ENCODE measurements around the gene ARID1B.

ARID1B gene

DNA sequence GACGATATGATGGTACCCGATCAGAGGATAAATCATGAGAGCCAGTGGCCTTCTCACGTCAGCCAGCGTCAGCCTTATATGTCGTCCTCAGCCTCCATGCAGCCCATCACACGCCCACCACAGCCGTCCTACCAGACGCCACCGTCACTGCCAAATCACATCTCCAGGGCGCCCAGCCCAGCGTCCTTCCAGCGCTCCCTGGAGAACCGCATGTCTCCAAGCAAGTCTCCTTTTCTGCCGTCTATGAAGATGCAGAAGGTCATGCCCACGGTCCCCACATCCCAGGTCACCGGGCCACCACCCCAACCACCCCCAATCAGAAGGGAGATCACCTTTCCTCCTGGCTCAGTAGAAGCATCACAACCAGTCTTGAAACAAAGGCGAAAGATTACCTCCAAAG, 423.9 kb downstream of the ARID1B start:
- no peak for DNase-seq

DNA sequence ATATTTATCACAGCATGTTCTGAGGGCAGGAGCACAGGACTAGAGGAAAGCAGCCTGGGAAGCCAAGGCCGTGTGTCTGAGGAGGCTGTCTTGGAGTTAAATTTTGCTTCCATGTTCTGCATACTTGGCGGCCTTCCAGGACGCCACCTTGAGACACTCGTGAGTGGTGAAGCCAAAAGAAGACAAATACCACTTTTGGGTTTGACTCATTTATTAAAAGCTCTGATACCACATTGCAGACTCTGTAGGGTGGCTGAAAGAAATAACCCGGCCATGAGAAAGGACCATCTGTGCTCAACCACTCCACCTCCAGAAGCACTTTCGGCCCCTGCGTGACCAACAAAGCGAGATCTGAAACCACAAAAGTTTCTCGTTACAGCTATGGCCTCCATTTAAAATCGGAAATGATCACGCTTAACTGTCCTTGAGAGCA, 426.1 kb downstream of the ARID1B start:
- DNase-seq: no peak

DNA sequence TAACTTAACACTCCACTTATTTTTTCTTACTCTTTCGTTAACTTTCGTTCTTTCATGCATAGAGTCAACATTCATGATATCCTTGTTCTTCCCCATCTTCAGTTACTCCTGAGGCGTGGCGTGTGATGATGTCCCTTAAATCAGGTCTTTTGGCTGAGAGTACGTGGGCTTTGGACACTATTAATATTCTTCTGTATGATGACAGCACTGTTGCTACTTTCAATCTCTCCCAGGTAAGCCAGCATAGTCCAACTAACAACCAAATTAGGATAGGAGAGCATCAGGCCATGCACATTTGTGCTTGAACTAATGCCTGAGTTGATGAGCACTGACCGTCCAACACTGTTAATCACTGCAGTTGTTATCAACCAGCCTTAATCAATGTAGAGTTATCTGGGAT, 426.6 kb downstream of the ARID1B start:
- no peak for DNase-seq

DNA sequence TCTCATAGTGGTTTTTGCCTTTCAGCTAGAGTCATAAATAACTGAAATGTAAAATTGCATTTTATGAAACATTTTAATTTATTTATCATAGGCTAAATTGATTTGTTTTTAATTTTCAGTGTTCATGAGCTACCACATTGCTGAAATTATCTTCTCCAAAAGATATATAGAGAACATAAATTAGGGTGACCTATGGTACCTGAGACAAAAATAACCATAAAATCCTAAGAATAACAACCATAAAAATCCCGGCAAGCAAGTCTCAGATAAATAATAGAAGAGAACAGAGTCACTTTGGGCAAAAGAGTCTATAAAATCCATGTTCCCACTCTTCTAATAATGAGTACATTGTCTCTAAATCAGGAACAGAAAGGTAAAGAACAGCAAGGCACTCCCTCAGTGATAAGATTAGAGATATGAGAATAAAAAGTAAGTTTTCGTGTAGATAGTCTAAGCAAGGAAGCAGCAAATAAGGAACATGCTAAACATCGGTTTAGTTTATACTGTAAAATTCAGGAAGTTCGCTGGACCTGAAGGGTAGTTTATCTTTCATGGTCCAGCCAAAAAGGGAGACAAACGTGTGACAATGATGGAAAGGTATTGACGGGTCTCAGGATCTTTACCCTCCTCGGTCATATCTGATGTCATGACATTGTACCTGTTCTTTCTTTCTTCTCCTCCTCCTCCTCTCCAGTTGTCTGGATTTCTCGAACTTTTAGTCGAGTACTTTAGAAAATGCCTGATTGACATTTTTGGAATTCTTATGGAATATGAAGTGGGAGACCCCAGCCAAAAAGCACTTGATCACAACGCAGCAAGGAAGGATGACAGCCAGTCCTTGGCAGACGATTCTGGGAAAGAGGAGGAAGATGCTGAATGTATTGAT, 428.5 kb downstream of the ARID1B start:
- DNase-seq: no peak

DNA sequence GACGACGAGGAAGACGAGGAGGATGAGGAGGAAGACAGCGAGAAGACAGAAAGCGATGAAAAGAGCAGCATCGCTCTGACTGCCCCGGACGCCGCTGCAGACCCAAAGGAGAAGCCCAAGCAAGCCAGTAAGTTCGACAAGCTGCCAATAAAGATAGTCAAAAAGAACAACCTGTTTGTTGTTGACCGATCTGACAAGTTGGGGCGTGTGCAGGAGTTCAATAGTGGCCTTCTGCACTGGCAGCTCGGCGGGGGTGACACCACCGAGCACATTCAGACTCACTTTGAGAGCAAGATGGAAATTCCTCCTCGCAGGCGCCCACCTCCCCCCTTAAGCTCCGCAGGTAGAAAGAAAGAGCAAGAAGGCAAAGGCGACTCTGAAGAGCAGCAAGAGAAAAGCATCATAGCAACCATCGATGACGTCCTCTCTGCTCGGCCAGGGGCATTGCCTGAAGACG, 429.2 kb downstream of the ARID1B start:
- DNase-seq: no peak

DNA sequence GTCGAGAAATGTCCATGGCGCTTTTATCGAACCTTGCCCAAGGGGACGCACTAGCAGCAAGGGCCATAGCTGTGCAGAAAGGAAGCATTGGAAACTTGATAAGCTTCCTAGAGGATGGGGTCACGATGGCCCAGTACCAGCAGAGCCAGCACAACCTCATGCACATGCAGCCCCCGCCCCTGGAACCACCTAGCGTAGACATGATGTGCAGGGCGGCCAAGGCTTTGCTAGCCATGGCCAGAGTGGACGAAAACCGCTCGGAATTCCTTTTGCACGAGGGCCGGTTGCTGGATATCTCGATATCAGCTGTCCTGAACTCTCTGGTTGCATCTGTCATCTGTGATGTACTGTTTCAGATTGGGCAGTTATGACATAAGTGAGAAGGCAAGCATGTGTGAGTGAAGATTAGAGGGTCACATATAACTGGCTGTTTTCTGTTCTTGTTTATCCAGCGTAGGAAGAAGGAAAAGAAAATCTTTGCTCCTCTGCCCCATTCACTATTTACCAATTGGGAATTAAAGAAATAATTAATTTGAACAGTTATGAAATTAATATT, 430.4 kb downstream of the ARID1B start:
- no peak for DNase-seq

DNA sequence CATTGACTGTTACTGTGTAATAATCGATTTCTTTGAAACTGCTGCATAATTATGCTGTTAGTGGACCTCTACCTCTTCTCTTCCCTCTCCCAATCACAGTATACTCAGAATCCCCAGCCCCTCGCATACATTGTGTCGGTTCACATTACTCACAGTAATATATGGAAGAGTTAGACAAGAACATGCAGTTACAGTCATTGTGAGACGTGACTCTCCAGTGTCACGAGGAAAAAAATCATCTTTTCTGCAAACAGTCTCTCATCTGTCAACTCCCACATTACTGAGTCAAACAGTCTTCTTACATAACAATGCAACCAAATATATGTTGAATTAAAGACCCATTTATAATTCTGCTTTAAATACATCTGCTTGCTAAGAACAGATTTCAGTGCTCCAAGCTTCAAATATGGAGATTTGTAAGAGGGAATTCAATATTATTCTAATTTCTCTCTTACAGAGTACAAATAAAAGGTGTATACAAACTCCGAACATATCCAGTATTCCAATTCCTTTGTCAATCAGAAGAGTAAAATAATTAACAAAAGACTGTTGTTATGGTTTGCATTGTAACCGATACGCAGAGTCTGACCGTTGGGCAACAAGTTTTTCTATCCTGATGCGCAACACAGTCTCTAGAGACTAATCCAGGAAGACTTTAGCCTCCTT, 432.8 kb downstream of the ARID1B start:
- no peak for DNase-seq

DNA sequence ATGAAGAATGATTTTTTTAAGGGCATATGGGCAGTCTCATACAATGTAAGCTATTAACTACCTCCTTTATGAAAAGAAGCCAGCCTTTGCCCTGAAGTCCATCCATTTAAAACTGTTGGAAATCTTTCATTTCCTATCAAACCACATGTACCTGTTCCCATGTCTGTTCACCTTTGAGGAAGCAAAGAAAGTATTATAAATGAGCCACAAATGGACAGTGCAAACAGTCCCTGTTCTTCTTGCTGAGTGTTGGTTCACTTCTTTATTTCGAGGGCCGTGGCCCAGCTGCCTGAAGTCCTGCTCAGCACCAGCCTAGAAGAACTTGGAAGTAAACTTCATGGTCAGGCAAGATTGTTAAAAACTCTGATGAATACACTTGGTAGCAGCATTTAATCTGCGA, 433.8 kb downstream of the ARID1B start:
- DNase-seq: no peak

DNA sequence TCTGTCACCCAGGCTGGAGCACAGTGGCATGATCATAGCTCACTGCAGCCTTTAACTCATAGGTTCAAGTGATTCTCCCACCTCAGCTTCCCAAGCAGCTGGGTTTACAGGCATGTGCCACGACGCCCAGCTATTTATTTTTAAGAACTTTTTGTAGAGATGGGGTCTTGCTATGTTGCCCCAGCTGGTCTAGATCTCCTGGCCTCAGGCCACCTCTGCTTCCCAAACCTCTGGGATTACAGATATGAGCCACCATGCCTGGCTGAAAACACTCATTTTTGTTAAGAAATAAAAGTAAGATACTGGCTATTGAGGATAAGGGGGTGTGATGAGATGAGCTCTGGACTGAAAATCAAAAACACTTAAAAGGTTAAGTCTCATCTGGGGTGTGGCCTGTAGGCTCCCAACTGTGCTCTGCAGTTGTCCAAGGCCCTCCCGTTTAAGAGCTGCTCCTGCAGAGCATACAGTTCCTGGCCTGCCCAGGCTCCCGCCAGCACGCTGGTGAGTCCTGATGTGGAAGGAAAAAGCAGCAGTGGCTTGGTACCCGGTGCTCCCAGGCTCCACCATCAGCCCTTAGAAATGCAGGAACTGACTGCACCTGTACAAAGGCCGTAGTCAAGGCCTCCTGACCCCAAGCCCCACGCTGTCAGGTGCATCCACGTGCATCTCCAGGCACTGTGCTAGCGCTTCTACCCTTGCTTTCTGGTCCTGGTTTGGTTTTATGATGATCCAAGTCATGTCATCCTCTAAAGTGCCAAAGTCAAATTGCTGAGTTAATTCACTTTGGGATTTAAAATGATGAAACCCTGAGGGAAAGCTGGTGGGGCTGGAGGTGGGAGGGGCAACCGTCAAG, 434.7 kb downstream of the ARID1B start:
- no peak for DNase-seq

DNA sequence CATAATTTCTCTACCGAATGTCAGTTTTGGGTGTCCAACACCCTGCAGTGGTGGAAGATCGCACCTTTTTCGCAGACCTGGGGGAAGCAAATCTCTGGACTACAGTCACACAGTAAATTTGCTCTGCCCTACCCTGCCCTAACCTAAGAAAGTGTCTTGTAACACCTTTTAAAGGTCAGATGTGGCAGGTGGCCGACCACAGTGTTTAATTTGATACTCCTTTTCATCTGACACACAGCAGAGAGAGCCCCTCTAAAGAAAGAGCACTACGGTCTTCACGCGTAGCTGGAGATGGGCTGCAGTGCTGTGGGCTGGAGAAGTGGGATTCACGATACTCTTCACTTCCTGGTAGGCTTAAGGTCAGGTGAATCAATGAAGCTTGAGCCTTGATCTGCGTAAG, 436.2 kb downstream of the ARID1B start:
- DNase-seq: no peak

DNA sequence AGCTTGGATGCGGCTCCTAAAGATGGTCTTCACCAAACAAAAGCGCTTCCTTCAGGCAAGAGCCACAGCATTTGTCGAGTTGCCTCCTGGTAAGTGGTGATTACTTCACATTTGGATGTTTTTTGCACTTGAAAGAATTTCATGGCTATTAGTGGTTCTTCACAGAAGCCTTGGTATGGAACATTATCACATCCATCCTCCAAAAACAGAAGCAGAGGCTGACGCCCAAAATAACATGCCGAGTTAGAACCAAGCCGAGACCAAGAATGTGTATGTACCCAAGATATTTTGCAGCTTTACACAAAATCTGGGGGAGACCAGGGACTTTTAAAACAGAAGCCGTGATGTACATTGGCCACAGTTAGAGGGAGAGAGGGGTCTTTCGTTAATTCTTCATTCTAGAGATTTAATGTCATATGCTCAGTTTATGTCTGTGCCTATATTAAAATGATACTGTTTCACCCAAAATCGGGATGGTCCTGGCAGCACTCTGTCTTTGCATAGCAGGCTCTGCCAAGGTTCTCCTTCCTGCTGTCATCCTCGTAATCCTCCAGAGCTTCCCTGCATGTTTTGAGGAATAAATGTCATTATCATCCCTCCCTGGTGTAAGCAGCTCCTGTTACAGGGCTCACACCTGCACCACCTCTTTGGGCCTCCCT, 436.9 kb downstream of the ARID1B start:
- DNase-seq: no peak

DNA sequence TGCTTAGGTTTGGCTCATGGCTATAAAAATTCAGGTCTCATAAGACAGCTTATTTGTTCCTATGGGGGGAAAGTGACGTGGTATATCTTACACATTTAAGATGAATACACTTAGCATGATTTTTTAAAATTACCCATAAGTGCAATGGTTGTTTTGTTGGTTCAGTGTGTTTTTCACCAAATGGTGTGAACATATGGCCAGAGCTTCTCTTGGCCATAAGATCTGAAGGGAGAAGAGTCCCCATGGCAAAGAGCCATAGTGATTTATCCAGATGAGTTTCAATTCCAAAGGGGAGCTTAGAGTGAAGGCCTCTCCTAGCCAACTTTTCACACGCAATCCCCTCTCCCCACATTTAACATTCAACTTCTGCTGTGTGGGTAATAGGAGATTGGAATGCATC, 438.5 kb downstream of the ARID1B start:
- no peak for DNase-seq

DNA sequence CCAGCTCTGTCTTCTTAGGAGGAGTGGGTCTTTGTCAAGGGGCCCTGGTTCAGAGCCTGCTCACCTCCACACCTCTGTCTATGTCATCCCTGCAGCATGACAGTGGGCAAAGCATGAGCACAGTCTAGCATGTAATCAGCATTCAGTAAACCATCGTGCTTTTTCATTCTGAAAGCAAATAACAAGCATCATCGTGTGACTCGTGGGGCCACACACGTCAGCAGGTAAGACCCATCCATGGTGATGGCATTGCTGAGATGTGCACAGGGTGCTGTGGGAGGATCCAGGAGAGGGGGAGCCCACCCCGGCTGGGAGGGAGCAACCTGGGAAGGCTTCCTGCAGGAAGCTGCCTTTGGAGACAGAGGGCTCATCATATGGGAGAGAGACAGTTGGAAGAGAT, 439.4 kb downstream of the ARID1B start:
- no peak for DNase-seq

DNA sequence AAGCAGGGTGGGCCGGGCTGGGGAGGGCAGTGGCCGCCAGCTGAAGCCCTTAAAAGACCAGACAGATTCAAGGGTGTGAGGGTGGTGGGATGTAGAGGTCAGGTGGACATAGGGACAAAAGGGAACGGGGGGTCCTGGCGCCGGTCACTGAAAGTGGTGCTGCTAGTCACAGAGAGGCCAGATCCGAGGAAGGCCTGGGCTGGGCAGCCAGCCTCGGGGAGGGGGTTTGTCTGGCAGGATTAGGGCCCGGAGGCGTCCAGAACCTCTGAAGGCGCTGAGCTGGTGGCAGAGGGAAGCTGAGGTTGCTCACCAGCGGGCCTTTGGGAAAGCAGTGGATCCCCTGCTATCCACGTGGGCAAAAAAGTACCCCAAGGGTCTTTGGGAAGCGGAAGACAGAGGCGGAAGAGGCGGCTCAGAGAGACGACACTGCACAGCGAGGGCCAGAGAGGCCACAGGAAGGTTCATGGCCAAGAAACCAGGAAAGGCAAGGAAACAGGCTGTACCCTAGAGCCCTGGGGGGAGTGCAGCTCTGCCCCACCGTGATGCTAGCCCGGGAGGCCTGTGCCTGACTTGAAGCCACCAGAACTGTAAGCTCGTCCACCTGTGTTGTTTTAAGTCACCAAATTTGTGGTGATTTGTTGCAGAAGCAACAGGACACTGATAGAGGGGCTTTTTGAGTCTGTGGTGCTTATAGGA, 440.2 kb downstream of the ARID1B start:
- DNase-seq: no peak

DNA sequence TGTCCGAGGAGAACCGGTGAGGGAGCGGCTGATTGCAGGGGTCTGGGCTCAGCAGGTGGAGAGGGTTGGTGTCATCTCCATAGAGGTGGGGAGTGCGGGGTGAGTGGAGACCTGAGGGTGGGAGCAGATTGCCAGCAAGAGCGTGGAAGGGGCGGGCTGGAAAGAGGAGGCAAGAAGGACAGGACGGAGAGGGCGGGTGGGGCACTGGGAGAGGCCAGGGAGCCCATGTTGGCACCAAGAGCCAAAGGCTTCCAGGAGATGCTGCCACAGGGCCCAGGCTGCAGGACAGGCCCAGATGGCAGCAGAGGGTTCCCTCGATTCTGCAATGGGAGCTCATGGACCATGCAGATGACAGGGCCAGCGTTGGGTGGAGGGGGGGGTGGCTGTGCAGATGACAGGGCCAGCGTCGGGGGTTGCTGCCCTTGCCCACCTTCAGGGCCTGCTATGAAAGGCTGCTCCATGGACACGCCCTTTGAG, 440.8 kb downstream of the ARID1B start:
- no peak for DNase-seq

DNA sequence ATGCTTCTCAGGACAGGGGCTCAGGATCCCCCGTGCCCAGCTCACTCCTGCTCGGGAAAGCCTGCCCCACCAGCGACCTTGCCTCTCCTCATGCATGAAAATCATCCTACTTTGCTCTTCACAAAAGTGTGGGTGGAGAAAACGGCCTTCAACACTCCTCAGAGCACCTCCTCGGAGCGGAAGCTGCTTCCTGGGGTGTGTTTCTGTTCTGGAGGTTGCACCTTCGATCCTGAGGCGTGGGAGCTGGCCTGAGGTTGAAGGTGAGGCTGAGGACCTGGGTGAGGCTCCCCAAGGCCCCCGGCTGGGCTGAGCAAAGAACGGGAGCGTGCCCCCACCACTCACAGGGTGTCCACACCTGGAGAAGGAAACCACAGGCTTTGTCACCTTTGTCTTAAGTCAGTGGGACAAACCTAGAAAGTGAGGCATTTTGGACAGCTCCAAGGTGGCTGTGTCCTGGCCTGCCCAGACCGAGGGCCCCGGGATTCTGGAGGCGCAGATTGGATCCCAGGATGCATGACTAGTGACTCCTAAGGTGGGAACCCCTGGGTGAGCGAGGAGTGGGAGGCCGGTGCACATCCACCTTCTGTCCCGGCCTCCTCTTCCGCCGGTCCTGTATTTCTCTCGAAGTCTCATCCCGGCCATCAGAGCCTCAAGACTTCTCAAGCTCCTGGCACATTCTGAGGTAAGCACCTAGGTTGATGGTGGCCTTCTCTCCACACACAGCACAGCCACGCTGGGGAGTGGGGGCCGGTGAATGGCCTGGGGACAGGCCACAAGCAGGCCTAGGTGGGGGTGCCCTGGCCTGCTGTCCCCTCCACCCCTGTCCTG, 441.4 kb downstream of the ARID1B start:
- DNase-seq: no peak

DNA sequence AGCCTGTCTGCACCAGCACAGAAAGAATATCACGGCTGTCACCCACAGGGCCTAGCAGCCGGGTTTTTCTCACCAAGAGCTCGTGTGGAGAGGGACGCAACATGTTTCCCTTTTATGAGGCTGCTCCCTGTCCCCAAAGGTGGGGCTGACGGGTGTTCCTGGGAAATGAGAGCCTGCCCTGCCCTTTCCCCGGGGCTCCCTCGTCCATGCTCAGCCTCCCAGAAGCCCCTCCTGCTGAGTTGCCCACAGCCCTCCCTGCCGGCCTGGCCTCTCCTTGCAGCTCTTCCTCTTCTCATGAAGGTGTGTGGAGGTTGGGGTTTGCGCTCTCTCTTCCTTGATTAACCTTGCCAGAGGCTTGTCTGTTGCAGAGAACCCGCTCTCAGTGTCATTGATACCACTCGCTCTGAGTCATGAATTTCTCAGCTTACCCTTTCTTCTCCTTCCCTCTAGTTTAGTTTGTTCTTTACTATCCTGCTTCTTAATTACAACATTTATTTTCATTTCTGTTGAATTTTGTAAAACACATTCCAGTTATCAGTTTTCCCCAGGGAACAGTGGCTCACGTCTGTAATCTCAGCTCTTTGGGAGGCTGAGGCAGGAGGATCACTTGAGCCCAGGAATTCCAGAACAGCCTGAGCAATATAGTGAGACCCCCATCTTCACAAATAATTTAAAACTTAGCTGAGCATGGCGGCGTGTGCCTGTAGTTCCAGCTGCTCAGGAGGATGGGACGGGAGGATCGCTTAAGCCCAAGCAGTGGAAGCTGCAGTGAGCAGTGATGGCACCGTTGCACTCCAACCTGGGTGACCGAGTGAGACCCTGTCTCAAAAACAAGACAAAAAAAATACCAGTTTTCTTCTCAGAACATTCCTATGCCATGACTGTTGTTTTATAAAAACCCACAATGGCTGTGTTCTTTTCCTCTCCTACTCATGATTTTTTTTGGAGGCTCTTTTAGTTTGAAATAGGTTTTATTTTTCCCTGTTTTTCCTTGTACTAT, 442.3 kb downstream of the ARID1B start:
- DNase-seq: no peak

DNA sequence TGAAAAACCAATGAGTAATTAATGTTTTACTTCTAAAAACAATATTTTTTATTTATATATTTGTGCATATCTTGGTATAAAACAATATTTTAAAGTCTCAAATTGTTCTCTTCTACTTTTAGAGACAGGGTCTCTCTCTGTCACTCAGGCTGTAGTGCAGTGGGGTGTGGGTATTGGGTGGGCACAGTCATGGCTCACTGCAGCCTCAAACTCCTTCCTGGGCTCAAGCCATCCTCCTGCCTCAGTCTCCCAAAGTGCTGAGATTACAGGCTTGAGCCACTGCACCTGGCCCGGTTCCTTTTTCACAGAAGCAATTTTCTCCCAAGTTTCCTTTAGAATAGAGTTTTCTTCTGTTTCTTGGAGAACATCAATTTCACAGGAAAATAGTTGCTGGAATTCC, 443.3 kb downstream of the ARID1B start:
- no peak for DNase-seq

DNA sequence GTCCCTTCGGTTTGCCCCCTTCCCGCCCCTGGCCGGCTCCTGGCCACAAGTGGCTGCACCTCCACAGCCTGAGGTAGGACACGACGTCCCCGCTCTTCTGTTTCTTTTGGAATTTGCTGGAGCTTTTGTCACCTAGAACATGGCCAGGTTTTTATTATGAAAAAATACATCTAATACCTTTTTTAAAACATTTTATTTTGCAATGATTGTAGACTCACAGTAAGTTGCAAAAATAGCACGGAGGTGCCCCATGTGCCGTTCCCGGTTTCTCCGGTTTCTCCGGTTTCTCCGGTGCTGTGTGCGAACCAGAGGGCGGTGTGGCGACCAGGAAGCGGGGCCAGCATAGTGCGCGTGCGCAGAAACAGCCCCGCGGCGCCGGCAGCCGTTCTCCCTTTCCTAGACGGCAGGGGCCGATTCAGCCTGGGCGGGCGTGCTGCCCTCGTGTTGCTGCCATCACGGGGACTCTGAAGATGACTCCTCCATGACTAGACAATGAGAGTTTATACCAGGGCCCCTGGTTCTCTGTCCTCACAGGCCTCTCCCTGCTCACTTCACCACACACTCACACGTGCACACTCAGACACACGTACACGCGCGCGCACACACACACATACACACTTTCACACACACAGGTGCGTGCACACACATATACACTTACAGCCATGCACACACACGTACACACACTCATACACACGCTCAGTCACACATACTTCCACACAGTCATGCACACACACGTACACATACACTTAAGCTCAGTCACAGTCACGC, 444.1 kb downstream of the ARID1B start:
- DNase-seq: peak; percentile 72

Data from NCI-H748 treated with DMSO at 0.1 percent for 48 hours (cell line).